Neural progenitor cell (in vitro differentiated cells): ENCODE data around the gene TMPRSS6.

Experiments used
- EZH2 ChIP-seq: fragments of 200-600 bp; sonication (generic); IDR thresholded peaks from 2 replicates; pipeline ENCODE4 v1.6.1; 2017; ENCODE audit warnings: antibody characterized with exemption, mild to moderate bottlenecking, moderate library complexity
- TF ChIP-seq, protein P1 (sequence below): fragments of 200-600 bp; sonication (generic); IDR thresholded peaks from 2 replicates; pipeline ENCODE4 v1.5.1; 2017; ENCODE audit warnings: antibody characterized with exemption, mild to moderate bottlenecking

DNA sequence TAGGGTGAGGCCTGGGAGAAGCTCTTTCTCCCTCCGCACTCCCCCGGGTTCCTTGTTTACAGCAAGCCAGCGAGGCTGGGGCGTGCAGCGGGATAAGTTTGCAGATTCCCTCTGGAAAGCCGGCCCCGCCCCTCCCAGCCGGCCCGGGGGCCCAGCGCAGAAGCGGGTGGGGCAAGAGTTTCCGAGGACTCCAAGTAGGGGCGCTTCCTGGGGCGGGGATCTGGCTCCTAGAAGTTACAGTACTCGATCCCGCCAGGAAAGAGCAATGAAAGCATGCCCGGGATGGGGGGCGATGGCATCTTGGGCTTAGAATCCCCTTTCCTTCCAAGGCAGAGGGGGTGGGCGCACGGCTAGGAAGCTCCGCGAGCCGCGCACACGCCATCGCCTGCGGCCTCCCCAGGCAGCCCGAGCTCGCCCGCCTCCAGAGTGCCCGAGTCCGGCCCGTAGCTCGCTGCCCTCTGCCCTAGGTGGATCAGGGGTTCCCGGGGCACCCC is 90.7 kb downstream of the TMPRSS6 start:
- TF ChIP-seq, protein P1, sequence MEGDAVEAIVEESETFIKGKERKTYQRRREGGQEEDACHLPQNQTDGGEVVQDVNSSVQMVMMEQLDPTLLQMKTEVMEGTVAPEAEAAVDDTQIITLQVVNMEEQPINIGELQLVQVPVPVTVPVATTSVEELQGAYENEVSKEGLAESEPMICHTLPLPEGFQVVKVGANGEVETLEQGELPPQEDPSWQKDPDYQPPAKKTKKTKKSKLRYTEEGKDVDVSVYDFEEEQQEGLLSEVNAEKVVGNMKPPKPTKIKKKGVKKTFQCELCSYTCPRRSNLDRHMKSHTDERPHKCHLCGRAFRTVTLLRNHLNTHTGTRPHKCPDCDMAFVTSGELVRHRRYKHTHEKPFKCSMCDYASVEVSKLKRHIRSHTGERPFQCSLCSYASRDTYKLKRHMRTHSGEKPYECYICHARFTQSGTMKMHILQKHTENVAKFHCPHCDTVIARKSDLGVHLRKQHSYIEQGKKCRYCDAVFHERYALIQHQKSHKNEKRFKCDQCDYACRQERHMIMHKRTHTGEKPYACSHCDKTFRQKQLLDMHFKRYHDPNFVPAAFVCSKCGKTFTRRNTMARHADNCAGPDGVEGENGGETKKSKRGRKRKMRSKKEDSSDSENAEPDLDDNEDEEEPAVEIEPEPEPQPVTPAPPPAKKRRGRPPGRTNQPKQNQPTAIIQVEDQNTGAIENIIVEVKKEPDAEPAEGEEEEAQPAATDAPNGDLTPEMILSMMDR, result no peak
- no peak for TF ChIP-seq EZH2
